Measurements from ENCODE around the gene OLFML2A. TPM values are rescaled to one million over a fixed set of nuclear protein-coding genes. Genes with fewer than 3 reads are reported as not detected.
"Not testable (repeated sequence)": the region's sequence is repeated elsewhere in the genome, so short reads cannot be mapped to it uniquely, and the experiment has no call there.

Gene OLFML2A
- total RNA-seq (2014; rRNA removed; shearing (Covaris generic)), result 0.21 TPM in 1 of 2 replicates, not detected in the other

- DNase-seq (ENCODE audit: low spot score), result no peak
Measured at GRCh38 chr9:124776954-124777648, at the start of gene OLFML2A. TSS of gene OLFML2A (plus strand) at chr9:124777133. CDS start at chr9:124777271, 138 bp downstream.

- no peak for DNase-seq (ENCODE audit: low spot score)
Measured at GRCh38 chr9:124730772-124731171, 46.2 kb upstream of the OLFML2A start.

- DNase-seq (ENCODE audit: low spot score), result peak; percentile 87
Measured at GRCh38 chr9:124733964-124734740, 42.8 kb upstream of the OLFML2A start.

- not testable (repeated sequence) for DNase-seq (ENCODE audit: low spot score)
Measured at GRCh38 chr9:124734741-124735083, 42.2 kb upstream of the OLFML2A start.

GRCh38 chr9:124735121-124735520, 41.8 kb upstream of the OLFML2A start:
- DNase-seq (ENCODE audit: low spot score), result peak; percentile 57

GRCh38 chr9:124738075-124738474, 38.9 kb upstream of the OLFML2A start:
- not testable (repeated sequence) for DNase-seq (ENCODE audit: low spot score)

- DNase-seq (ENCODE audit: low spot score), result no peak
Measured at GRCh38 chr9:124739360-124739759, 37.6 kb upstream of the OLFML2A start.

GRCh38 chr9:124741149-124741548, 35.8 kb upstream of the OLFML2A start:
- DNase-seq (ENCODE audit: low spot score), result no peak

- no peak for DNase-seq (ENCODE audit: low spot score)
Measured at GRCh38 chr9:124741662-124742061, 35.3 kb upstream of the OLFML2A start.

- DNase-seq (ENCODE audit: low spot score), result no peak
Measured at GRCh38 chr9:124742940-124743339, 34.0 kb upstream of the OLFML2A start.

- DNase-seq (ENCODE audit: low spot score), result no peak
Measured at GRCh38 chr9:124743686-124744348, 33.1 kb upstream of the OLFML2A start.

- no peak for DNase-seq (ENCODE audit: low spot score)
Measured at GRCh38 chr9:124747065-124747464, 29.9 kb upstream of the OLFML2A start.

- no peak for DNase-seq (ENCODE audit: low spot score)
Measured at GRCh38 chr9:124749284-124749683, 27.6 kb upstream of the OLFML2A start.

- DNase-seq (ENCODE audit: low spot score), result no peak
Measured at GRCh38 chr9:124749781-124750180, 27.2 kb upstream of the OLFML2A start.

GRCh38 chr9:124752967-124753366, 24.0 kb upstream of the OLFML2A start:
- no peak for DNase-seq (ENCODE audit: low spot score)

GRCh38 chr9:124754289-124754688, 22.6 kb upstream of the OLFML2A start:
- peak; percentile 48 for DNase-seq (ENCODE audit: low spot score)

- DNase-seq (ENCODE audit: low spot score), result no peak
Measured at GRCh38 chr9:124755061-124755460, 21.9 kb upstream of the OLFML2A start.

GRCh38 chr9:124756011-124756410, 20.9 kb upstream of the OLFML2A start:
- no peak for DNase-seq (ENCODE audit: low spot score)

GRCh38 chr9:124757616-124758015, 19.3 kb upstream of the OLFML2A start:
- DNase-seq (ENCODE audit: low spot score), result no peak

GRCh38 chr9:124758061-124758460, 18.9 kb upstream of the OLFML2A start:
- no peak for DNase-seq (ENCODE audit: low spot score)

- DNase-seq (ENCODE audit: low spot score), result no peak
Measured at GRCh38 chr9:124758691-124759090, 18.2 kb upstream of the OLFML2A start.

- no peak for DNase-seq (ENCODE audit: low spot score)
Measured at GRCh38 chr9:124759327-124759726, 17.6 kb upstream of the OLFML2A start.

All from HT-29 (cell line).